Neuronal stem cell (in vitro differentiated cells): Measurements from ENCODE around the gene GIPC3.

Source experiments
- DNase-seq: peaks from one replicate; pipeline ENCODE4 v3.0.0-alpha.2; 2013; ENCODE audit warnings: low spot score
- H2AFZ ChIP-seq: one replicate; pipeline ENCODE4 v1.6.1; 2013; ENCODE audit warnings: mild to moderate bottlenecking, low read length, inconsistent platforms
- H2AK5ac ChIP-seq: 2 replicates; pipeline ENCODE4 v1.6.1; 2013; ENCODE audit warnings: low read depth, mild to moderate bottlenecking, inconsistent platforms, low read length, moderate library complexity, mixed read lengths
- H2BK120ac ChIP-seq: 2 replicates; pipeline ENCODE4 v1.6.1; 2013; ENCODE audit warnings: low read depth, mild to moderate bottlenecking, inconsistent platforms, low read length, moderate library complexity, mixed read lengths
- H2BK12ac ChIP-seq: one replicate; pipeline ENCODE4 v1.6.1; 2013; ENCODE audit warnings: low read length, inconsistent platforms
- H2BK15ac ChIP-seq: 2 replicates; pipeline ENCODE4 v1.6.1; 2013; ENCODE audit warnings: mild to moderate bottlenecking, low read length, inconsistent platforms, mixed read lengths
- H2BK5ac ChIP-seq: one replicate; pipeline ENCODE4 v1.6.1; 2013; ENCODE audit warnings: inconsistent platforms, mild to moderate bottlenecking, low read length, moderate library complexity
- H3K14ac ChIP-seq: one replicate; pipeline ENCODE4 v1.6.1; 2013; ENCODE audit warnings: low read length, inconsistent platforms
- H3K18ac ChIP-seq: 2 replicates; pipeline ENCODE4 v1.6.1; 2013; ENCODE audit warnings: low read length, inconsistent platforms
- H3K23ac ChIP-seq: 2 replicates; pipeline ENCODE4 v1.6.1; 2013; ENCODE audit warnings: low read depth, mild to moderate bottlenecking, mixed read lengths, low read length, inconsistent platforms; ENCODE audit not compliant: poor library complexity
- H3K27ac ChIP-seq: replicated peaks from 3 replicates; pipeline ENCODE4 v1.5.1; 2013; ENCODE audit warnings: low read length, inconsistent platforms
- H3K27me3 ChIP-seq, 3 experiments: 2 replicates each; pipeline ENCODE4 v1.6.1; 2013; ENCODE audit warnings: low read length in 3 of 3, mild to moderate bottlenecking in 2 of 3, inconsistent platforms in 1 of 3, low read depth in 1 of 3, mixed read lengths in 1 of 3, moderate library complexity in 1 of 3; ENCODE audit not compliant: control insufficient read depth in 3 of 3, insufficient read depth in 3 of 3
- H3K36me3 ChIP-seq, 2 donors: replicated peaks in 1 of 2; 2 replicates each; pipeline ENCODE4 v1.6.1; 2013; ENCODE audit warnings: low read length in 2 of 2; ENCODE audit not compliant: control insufficient read depth in 2 of 2, insufficient read depth in 2 of 2
- H3K4ac ChIP-seq: 2 replicates; pipeline ENCODE4 v1.6.1; 2013; ENCODE audit warnings: inconsistent platforms, mild to moderate bottlenecking, low read length, moderate library complexity
- H3K4me1 ChIP-seq, 2 donors: 1 replicate in 1 of 2; 2 replicates in 1 of 2; pipeline ENCODE4 v1.6.1; 2013; ENCODE audit warnings: low read length in 2 of 2, low read depth in 1 of 2; ENCODE audit not compliant: control insufficient read depth in 2 of 2, insufficient read depth in 1 of 2
- H3K4me2 ChIP-seq: one replicate; pipeline ENCODE4 v1.6.1; 2013; ENCODE audit warnings: mild to moderate bottlenecking, low read length, inconsistent platforms; ENCODE audit not compliant: insufficient read depth, poor library complexity, severe bottlenecking
- H3K4me3 ChIP-seq, 2 donors: 2 replicates each; pipeline ENCODE4 v1.5.1; 2013; ENCODE audit warnings: low read length in 2 of 2, mild to moderate bottlenecking in 2 of 2, inconsistent platforms in 1 of 2, moderate library complexity in 1 of 2
- H3K79me1 ChIP-seq: one replicate; pipeline ENCODE4 v1.6.1; 2013; ENCODE audit warnings: low read depth, mild to moderate bottlenecking, inconsistent platforms, low read length, moderate library complexity
- H3K9ac ChIP-seq: one replicate; pipeline ENCODE4 v1.6.1; 2013; ENCODE audit warnings: mild to moderate bottlenecking, low read depth, low read length, inconsistent platforms; ENCODE audit not compliant: poor library complexity
- H3K9me3 ChIP-seq, 2 donors: replicated peaks in 1 of 2; 2 replicates each; pipeline versions ENCODE3 to v1.6.1; 2013; ENCODE audit warnings: low read length in 2 of 2, mild to moderate bottlenecking in 2 of 2, inconsistent platforms in 1 of 2, low read depth in 1 of 2, mixed read lengths in 1 of 2, moderate library complexity in 1 of 2; ENCODE audit not compliant: control insufficient read depth in 2 of 2, insufficient read depth in 1 of 2
- H4K8ac ChIP-seq: one replicate; pipeline ENCODE4 v1.6.1; 2013; ENCODE audit warnings: low read depth, mild to moderate bottlenecking, inconsistent platforms, low read length, moderate library complexity
- H4K91ac ChIP-seq: one replicate; pipeline ENCODE4 v1.6.1; 2013; ENCODE audit warnings: low read length, low read depth, mild to moderate bottlenecking, inconsistent platforms; ENCODE audit not compliant: poor library complexity
- WGBS, 2 donors: extraction: QIAGEN DNeasy Blood & Tissue Kit; methylation state at CpG; one replicate each; pipeline ENCODE4 v1.1.7; 2013; ENCODE audit warnings: missing lambda C conversion rate in 2 of 2, mixed read lengths in 1 of 2; ENCODE audit not compliant: insufficient read length in 2 of 2, insufficient replicate concordance in 1 of 2; ENCODE audit errors: extremely low coverage in 2 of 2; 5-methylcytosine and 5-hydroxymethylcytosine counted together

Gene GIPC3

GRCh38 chr19:3575949-3576673 is 9.2 kb upstream of the GIPC3 start:
- peak overlapping the region; percentile 94 for H3K18ac ChIP-seq
- peak overlapping the region; percentile 97 for H3K14ac ChIP-seq
- H2AFZ ChIP-seq, result no peak overlapping the region
- no peak for DNase-seq
- H2BK120ac ChIP-seq, result no peak overlapping the region
- peaks cover 5 to 17% of the 10 kb centered on the region in 2 donors for H3K4me1 ChIP-seq
- H2BK15ac ChIP-seq, result peak overlapping the region; percentile 6
- H3K79me1 ChIP-seq, result peaks cover 3% of the 10 kb centered on the region
- peak overlapping the region; percentile 7 for H2AK5ac ChIP-seq
- H3K4me3 ChIP-seq, result peak overlapping the region in 1 of 2 donors; percentile 84
- H4K8ac ChIP-seq, result peak overlapping the region; percentile 1
- peak overlapping the region; percentile 86 for H3K4me2 ChIP-seq
- H3K36me3 ChIP-seq, result peaks cover 9 to 19% of the 10 kb centered on the region in 2 donors
- H3K23ac ChIP-seq, result peak overlapping the region; percentile 100
- peaks cover 0 to 28% (median 0%) of the 10 kb centered on the region in 3 experiments for H3K27me3 ChIP-seq
- no peak overlapping the region for H3K4ac ChIP-seq
- WGBS, 2 donors, result no CpG with 5 or more reads among the region's 29 CpGs
- H3K27ac ChIP-seq, result peak overlapping the region; percentile 49
- peak overlapping the region; percentile 96 for H3K9ac ChIP-seq
- no peak overlapping the region for H4K91ac ChIP-seq
- H2BK12ac ChIP-seq, result peak overlapping the region; percentile 58
- H2BK5ac ChIP-seq, result peak overlapping the region; percentile 33
- H3K9me3 ChIP-seq, result no peaks in the 10 kb centered on the region

- Histone ChIP-seq H3K79me1 (peaks cover 3% of the 10 kb centered on the region), H3K36me3 (peaks cover 9 to 19% of the 10 kb centered on the region in 2 donors), H3K4ac (no peak overlapping the region), H3K27ac (peak overlapping the region; percentile 49), H3K9ac (peak overlapping the region; percentile 96), H4K8ac (peak overlapping the region; percentile 1), H3K4me2 (peak overlapping the region; percentile 86), H3K27me3 (peaks cover 0 to 28% (median 0%) of the 10 kb centered on the region in 3 experiments), H3K23ac (peak overlapping the region; percentile 100), H2BK12ac (peak overlapping the region; percentile 58), H3K9me3 (no peaks in the 10 kb centered on the region), H3K4me3 (peak overlapping the region in 1 of 2 donors; percentile 84), H2BK5ac (peak overlapping the region; percentile 33), H2AK5ac (peak overlapping the region; percentile 7), H2AFZ (no peak overlapping the region), H3K18ac (peak overlapping the region; percentile 94), H3K14ac (peak overlapping the region; percentile 97), H2BK15ac (peak overlapping the region; percentile 6), H4K91ac (no peak overlapping the region), H2BK120ac (no peak overlapping the region), H3K4me1 (peaks cover 4 to 17% of the 10 kb centered on the region in 2 donors)
- DNase-seq, result no peak
- no CpG with 5 or more reads among the region's 78 CpGs for WGBS, 2 donors
These were observed 8.4 kb upstream of the GIPC3 start for GRCh38 chr19:3576696-3577443.

DNA sequence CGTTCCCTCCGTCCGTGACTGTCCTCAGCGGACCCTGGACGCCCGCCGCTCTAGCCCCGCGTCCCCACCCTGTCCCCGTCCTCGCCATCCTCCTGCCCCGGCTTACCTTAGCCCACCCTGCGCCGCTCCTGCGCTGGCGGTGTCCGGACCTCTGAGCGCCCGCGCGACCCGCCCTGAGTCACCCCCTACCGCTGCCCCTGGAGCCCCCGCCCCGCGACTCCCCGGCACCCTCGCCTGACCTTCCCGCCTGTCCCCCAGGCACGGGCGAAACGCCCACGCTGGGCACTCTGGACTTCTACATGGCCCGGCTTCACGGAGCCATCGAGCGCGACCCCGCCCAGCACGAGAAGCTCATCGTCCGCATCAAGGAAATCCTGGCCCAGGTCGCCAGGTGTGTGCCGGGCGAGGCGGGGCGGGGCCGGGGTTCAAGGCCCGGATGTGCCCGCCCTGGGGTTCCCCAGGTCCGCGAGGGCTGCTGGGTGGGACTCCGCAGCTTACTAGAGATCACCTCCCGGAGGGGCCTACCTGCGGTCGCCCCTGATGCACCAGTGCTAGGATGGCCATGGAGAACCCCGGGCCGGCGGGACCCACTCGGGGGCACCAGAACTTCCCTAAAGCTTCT is 7.4 kb upstream of the GIPC3 start:
- no peak for DNase-seq
- H3K4me3 ChIP-seq, result no peak overlapping the region
- no peak overlapping the region for H2BK120ac ChIP-seq
- H3K4me2 ChIP-seq, result peak overlapping the region; percentile 49
- peaks cover 9 to 19% of the 10 kb centered on the region in 2 donors for H3K36me3 ChIP-seq
- no CpG with 5 or more reads among the region's 60 CpGs for WGBS, 2 donors
- H2BK5ac ChIP-seq, result no peak overlapping the region
- H2BK12ac ChIP-seq, result no peak overlapping the region
- H2AK5ac ChIP-seq, result peak overlapping the region; percentile 37
- peaks cover 0 to 28% (median 0%) of the 10 kb centered on the region in 3 experiments for H3K27me3 ChIP-seq
- H2AFZ ChIP-seq, result no peak overlapping the region
- no peak overlapping the region for H4K91ac ChIP-seq
- peaks cover 0 to 14% of the 10 kb centered on the region in 2 donors for H3K4me1 ChIP-seq
- H3K9me3 ChIP-seq, result no peaks in the 10 kb centered on the region
- peak overlapping the region; percentile 76 for H3K18ac ChIP-seq
- H4K8ac ChIP-seq, result no peak overlapping the region
- H3K79me1 ChIP-seq, result peaks cover 3% of the 10 kb centered on the region
- H3K4ac ChIP-seq, result no peak overlapping the region
- no peak overlapping the region for H3K27ac ChIP-seq
- H3K14ac ChIP-seq, result no peak overlapping the region
- peak overlapping the region; percentile 43 for H3K23ac ChIP-seq
- no peak overlapping the region for H2BK15ac ChIP-seq
- H3K9ac ChIP-seq, result peak overlapping the region; percentile 60
